Activated CD8-positive, alpha-beta memory T cell treated with anti-CD3 and anti-CD28 coated beads, Interleukin-2, amount 50 U/mL, for 24 hours (primary cell): ENCODE data around the gene SULT4A1.

Source experiments
- DNase-seq: peaks from one replicate; pipeline ENCODE4 v3.0.0-alpha.2; 2020; ENCODE audit errors: extremely low read depth

The SULT4A1 gene

GRCh38 chr22:43828998-43829782 lies 33.1 kb downstream of the SULT4A1 start:
- DNase-seq, result no peak

DNA sequence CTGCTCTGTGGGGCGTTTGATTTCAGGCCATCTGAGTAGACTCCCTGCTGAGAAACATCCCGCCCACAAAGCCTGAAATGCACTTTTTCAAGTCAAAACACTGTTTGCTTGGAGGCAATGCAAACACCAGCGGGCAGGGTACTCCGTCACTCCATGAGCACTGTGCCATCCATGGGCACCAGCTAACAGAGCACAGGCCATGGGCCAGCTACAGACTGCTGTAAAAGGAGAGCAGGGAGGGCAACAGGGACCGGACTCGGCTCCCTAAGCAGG lies 33.7 kb downstream of the SULT4A1 start:
- DNase-seq, result no peak

GRCh38 chr22:43827926-43828724 lies 34.2 kb downstream of the SULT4A1 start:
- no peak for DNase-seq

DNA sequence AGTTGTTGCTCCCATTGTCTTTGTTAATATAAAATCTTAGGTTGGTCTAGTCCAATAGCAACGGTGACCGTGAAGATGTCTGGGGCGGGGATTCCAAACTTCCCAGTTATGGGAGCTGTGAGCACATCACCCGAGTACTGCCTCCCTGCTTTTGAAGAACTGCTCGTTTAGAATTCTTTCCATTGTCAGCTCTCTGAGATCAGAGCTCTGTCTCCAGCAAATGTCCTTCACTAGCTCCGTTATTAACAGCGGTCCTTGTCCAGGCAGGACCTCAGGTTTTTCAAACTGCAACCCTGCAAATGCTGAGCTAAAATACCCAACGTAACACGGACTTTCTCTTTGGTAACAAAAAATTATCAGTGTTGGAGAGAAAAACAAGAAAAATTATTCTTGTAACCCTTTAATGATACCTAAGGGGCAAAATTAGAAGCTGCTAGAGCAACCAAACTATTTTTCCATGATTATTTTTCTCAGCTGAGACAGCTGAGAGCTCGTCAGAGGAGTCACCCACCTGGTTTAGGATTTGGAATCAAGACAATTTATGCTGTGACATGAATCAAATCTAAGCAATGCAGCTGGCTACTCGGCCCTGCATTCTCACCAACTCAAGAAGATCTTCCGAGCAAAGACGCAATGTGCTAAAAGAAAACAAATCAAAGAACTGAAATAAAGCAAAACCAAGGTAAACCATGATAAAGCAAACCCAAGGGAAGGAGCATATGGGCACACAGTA lies 35.1 kb downstream of the SULT4A1 start:
- DNase-seq, result no peak

GRCh38 chr22:43826142-43827002 lies 35.9 kb downstream of the SULT4A1 start:
- DNase-seq, result no peak

DNA sequence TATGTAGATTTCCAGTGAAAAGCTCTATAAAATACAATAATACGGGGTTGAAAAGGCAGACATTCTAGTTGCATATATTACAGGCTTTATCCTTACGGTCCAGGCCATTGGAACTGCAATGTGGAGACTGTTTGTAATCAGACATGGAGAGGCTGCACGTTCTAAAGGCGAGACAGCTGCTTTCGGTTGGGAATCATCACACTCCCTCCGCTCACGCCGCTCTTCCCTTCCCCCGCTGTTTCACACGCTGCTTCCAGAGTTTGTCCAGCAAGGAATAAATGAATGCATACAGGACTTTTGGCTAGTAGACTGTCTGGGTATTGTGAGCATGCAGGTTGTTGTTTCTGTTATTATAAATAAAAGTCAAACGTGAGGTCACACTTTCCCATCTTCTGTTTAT lies 36.7 kb downstream of the SULT4A1 start:
- DNase-seq, result no peak

DNA sequence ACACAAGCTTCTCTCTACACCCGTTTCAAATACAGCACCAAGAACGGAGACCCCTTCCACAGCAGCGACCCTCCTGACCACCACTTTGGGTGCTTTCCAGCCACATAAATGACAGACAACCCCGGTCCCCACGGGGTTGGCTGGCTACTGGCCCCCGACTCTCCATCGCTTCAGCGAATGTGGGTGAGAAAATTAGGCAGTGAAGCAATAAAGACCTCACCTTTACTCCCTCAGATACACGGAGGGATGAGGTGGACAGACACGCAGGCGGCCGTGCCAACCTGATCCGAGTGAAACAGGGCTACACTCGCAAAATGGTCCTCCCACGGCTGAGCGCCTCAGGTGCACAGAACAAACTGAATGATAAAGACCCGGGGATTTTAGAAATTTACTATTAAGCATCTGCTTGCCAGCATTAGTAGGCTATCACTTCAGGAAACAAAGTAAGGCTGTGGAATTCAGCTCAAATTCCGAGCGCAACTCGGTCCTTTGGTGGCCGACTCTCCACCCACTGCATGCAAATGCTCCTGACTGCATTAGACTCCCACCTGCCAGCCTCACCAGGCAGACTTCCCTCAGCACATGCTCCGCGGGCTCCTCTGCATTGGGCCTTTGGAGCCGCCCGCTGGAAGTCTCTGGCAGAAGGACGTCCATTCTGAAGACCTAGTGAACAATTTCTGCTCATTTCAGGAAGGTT lies 37.4 kb downstream of the SULT4A1 start:
- DNase-seq, result no peak

- DNase-seq, result no peak
Measured at GRCh38 chr22:43823911-43824665, 38.2 kb downstream of the SULT4A1 start.

GRCh38 chr22:43823353-43823908 lies 38.9 kb downstream of the SULT4A1 start:
- DNase-seq, result no peak

- no peak for DNase-seq
Measured at GRCh38 chr22:43821606-43822425, 40.5 kb downstream of the SULT4A1 start.

- no peak for DNase-seq
Measured at GRCh38 chr22:43820651-43821305, 41.5 kb downstream of the SULT4A1 start.

- no peak for DNase-seq
Measured at GRCh38 chr22:43819931-43820640, 42.2 kb downstream of the SULT4A1 start.

- no peak for DNase-seq
Measured at GRCh38 chr22:43819421-43819921, 42.8 kb downstream of the SULT4A1 start.

- DNase-seq, result no peak
Measured at GRCh38 chr22:43818981-43819380, 43.3 kb downstream of the SULT4A1 start.

DNA sequence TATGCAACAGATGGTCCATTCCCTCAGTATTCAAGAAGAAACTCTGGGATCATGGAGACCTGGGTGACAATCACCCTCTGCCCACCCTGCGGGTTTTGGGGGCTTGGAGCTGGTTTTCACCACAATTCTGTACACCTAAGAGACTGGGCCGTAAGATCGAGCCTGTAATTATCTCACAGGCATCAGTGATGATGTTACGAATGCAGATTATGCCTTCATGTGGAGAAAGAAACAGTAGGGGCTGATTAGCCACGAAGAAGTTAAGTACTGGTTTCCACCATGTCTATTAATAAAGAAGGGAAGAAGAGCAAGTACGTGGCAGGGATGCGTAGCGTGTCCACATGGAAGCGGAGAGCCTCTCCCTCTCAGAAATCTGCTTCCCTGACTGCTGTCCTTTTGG lies 44.9 kb downstream of the SULT4A1 start:
- no peak for DNase-seq

- DNase-seq, result no peak
Measured at GRCh38 chr22:43814264-43814663, 48.0 kb downstream of the SULT4A1 start.

DNA sequence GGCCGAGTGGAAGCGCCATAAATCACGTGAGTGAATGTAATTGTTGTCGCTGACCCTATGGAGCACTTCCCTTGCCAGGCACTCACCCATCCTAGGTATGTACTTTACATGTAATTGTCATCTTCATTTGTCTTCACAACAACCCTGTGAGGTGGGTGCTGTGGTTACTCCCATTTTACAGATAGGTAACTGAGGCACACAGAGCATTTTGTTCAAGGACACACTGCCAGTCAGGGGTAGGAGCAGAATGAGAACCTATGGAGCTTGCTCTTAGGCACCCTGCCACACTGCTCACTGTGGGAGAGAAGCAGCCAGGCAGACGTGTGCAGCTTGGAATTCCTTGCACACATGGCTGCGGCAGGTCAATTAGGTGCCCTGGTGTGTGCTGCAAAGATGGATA lies 49.4 kb downstream of the SULT4A1 start:
- no peak for DNase-seq
